Measurements from ENCODE around the gene INPP5D.
"Not testable (repeated sequence)": the region's sequence is repeated elsewhere in the genome, so short reads cannot be mapped to it uniquely, and the experiment has no call there.

DNA sequence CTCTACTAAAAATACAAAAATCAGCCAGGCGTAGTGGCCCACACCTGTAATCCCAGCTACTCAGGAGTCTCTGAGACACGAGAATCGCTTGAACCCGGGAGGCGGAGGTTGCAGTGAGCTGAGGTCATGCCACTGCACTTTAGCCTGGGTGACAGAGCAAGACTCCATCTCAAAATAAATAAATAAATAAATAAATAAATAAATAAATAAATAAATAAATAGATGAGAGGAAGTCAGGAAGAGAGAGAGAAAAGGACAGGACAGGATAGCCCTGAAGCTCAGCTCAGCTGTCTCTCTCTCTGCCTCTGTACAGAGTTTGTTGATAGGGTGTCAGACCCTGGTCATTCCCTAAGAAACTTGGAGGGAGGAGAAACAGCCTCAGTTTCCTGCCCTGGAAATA, 140.6 kb downstream of the INPP5D start:
- not testable (repeated sequence) for TF ChIP-seq CTCF (IDR thresholded peaks at IDR 0.05; ENCODE audit: low read length); EZH2 (IDR thresholded peaks at IDR 0.05; ENCODE audit: borderline replicate concordance, low read length)

Data from OCI-LY1 (cell line).